GM18502 (cell line): ENCODE measurements around the gene INTS12.

ENCODE experiments used
- ATAC-seq: cut with Tn5 transposase; IDR thresholded peaks from one replicate; pipeline ENCODE4 v1.9.1; 2021; ENCODE audit warnings: mild to moderate bottlenecking; ENCODE audit not compliant: unreplicated experiment, poor library complexity

Gene INTS12

GRCh38 chr4:105634402-105635080 lies 73.9 kb downstream of the INTS12 start:
- ATAC-seq = peak; percentile 34

DNA sequence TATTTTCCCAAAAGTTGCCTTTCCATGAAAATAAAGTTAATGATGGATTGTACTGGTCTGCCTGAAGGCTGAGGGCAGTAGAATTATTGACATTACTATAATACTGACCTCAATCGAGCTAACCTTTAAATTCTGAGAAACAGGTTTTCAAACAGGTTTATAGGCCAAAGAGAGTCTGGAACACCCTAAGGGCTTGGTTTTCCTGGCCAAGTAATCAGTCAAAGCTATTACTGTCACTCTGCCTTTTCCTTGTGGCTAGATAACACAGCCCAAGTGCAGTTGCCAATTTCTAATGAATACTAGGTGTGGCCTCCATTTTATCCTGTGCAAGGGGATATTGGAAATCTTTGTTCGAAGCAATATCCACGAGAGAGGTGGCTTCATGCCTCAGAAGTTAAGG lies 75.2 kb downstream of the INTS12 start:
- ATAC-seq = no peak
